ENCODE measurements around the gene DLG5.

The DLG5 gene

DNA sequence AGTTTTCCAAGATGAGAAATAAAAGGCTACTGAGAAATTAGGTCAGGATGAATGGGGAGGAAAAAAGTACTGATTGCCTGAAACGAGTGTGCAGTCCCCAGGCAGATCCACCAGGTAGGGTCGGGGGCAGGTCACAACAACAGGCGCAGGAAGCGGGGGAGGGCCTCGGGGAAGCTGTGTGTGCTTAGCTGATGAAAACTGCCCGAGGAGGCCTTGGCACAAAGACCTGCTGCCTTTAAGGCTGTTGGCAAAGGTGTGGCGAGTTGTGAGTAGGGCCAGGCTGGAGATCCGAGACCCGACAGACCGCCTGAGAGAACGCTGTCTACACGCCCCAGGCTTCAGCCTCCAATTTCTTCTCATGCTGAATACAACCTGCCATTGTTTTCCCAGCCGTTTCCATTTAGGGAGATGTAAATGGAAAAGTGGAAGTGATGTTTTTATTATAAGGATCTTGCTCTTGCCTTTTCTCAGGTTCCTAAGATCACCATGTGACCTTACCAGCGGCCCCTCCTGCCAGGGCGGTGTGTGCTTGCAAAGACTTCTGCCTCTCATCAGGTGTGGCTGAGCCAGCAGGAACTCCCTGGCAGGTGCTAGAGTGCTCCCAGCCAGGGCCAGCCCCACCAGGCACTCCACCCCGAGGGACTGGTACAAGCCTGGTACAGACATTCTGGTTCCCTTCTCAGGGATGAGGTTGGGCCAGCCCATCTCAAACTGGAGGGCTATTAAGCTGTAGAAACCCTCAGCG is 60.8 kb downstream of the DLG5 start:
- no peak for DNase-seq

DNA sequence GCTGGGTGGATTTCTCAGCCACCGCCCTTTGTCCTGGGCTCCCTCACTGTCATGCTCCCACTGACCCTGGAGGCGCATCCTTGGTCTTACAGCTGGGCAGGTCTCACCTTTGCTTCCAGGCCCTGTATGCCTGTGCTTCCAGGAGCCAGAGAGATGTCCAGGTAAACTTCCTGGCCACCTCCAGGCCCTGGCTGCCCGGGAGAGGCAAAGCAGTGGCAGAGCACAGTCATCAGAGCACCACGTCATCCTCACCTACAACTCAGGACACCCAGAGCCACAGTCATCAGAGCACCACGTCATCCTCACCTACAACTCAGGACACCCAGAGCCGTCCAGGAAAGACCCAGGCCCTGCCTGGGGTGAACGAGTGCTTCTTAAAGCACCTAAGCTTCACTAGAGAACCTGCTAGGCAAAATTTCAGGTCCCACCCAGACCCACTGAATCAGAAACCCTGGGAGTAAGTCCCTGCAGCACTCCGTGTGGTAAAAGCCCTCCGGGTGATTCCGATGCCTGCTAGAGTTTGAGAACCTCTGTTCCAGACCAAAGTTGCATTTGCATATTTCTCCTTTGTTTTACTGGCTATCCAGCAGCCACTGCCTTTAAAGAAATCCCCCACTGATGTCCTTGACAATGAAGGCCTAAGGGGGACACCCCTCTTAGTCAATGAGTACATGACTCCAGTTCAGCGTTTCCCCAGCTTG is 62.3 kb downstream of the DLG5 start:
- DNase-seq, result no peak

GRCh38 chr10:77863446-77863845 is 63.1 kb downstream of the DLG5 start:
- no peak for DNase-seq

DNA sequence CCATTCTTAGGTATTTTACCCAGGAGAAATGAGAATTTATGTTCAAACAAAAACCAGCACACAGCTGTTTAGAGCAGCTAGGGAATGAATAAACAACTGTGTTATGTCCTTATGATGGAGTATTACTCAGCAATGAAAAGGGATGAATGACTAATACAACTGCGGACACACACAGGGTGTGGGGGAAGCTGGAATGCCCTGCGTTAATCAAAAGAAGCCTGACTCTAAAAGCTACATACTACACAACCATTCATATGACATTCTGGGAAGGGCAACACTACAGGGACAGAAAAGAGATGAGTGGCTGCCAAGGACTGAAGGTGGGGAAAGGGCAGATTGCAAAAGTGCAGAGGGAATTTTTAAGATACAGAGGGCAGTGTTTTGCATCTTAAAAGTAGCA is 64.0 kb downstream of the DLG5 start:
- DNase-seq, result no peak

DNA sequence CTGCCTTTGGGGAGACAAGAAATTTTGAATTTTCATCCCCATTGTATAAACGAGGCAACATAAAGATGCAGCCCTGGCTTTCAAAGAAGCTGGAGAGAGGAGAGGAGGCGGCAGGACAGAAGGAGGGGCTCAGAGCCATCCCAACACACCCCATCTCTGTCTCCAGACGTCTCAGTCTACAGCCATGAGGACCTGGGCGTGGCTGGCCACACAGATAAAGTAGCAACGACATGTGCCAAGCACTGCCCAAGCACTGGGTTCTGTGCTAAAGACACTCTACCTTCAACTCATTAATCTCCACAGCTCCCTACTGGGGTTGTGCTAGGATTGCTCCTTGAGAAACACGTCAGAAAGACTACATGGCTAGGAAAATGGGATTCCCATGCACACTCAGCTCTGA is 65.2 kb downstream of the DLG5 start:
- DNase-seq, result no peak

DNA sequence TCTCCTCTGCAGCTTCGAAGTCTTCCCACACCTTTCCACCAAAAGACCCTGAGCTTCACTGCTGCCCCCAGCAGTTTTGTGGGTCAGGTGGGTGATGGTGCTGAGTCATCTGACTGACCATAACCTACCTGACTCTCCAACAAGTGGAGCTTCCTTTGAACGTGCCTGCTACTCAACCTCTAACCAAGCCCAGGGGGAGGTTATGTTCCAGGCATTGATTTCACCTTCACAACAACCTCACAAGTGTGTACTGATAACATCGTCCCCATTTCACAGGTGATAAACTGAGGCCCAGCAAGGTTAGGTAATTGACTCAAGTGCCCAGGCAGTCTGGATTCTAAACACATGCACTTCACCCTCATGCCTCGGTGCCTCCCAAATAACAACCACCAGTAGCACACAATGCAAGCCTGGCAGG is 66.7 kb downstream of the DLG5 start:
- DNase-seq, result no peak

- DNase-seq, result no peak
These were observed 67.2 kb downstream of the DLG5 start for GRCh38 chr10:77859200-77859864.

GRCh38 chr10:77857272-77857671 is 69.3 kb downstream of the DLG5 start:
- no peak for DNase-seq

DNA sequence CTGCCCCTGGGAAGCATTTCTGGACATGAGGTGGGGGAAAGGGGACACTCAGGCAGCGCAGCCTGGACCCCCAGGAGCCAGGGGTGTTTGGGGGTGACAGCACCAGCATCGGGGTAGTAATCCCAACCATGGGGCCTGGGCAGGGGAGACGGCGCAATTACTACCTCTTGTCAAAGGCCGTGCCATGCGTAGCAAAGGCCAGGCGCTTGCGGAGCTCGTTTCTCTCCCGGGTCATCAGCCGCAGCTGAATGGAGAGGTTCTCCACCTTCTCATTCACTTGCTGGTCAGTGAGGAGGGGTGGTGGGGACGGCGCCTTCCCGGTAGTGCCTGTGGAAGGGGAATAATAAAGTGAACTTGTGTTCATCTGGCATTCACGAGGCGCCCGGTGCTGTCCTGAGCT is 70.0 kb downstream of the DLG5 start:
- no peak for DNase-seq

- no peak for DNase-seq
These were observed 71.0 kb downstream of the DLG5 start for GRCh38 chr10:77855404-77856155.

GRCh38 chr10:77854115-77854514 is 72.4 kb downstream of the DLG5 start:
- DNase-seq, result no peak

GRCh38 chr10:77853256-77853655 is 73.3 kb downstream of the DLG5 start:
- DNase-seq, result no peak

- DNase-seq, result no peak
These were observed 75.8 kb downstream of the DLG5 start for GRCh38 chr10:77850620-77851231.

DNA sequence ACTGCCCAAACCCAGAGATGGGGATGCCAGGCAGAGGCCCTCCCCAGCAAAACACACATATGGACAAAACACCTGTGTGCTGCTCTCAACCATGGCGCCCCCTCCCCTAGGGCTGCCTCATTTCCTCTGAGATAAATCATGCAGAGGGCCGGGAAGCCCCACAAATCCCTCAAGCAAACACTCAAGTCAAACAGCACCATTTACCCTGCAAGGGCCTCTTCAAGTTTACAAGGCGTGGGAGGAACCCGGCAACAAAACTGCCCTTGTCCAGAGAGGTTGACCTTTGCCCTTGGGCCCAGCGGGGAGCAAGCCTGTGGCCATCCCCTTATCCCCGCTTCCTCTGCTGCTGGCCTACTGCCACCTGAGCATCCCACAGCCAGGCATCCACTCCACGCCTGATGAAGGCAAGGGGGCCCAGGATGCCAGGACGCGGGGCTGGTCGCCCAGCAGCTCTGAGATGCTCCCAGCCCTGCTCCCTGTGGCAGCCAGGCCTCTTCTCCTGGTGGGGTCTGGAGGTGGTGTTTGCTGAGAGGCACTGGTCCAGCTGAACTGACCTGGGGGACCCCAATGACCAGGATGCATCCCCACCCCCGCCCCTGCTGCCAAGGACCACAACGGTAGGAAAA is 77.4 kb downstream of the DLG5 start:
- DNase-seq, result no peak

DNA sequence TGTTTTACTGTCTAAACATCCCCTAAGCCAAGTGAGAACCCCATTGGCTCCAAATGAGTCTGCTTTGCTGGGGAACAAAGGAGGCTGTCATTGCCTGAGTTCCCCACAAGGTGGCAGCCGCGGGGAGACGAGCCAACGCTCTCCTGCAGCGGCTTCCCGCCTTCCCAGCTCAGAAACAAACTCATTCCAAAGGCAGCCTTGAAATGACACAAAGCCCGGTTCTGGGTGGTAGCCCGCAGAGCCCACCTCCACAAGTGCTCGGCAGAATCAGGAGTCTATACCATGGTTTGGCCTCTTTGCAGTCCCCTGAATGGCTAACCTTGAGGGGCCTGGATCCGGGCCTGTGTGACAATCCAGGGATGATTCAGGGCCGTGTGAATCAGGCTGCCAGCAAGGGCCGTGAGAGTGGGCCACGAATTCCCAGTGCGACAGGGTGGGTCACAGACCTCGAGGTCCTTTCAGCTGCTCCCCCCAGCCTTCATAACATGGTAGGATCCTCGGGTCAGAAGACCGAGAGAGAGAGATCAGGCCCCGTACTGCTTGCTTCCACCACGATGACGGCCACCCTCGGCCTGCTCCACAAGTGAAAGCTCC is 79.7 kb downstream of the DLG5 start:
- peak; percentile 55 for DNase-seq

DNA sequence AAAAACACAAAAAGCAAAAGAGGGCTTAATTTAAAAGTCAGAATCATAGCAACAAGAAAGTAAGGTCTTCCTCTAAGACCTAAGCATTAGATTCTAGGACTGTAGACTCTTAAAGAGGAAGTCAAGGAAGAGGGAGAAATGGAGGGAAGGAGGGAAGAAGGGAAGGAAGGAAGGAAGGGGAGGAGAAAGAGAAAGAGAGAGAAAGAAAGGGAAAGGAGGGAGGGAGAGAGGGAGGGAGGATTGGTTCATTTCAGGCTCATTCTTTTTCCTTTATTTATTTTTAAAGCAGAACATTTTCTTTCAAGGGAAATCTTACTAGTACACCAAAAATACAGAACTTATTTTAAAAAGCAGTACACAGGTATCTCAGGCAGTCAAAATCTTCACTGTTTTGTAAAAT is 81.1 kb downstream of the DLG5 start:
- no peak for DNase-seq

- no peak for DNase-seq
These were observed 81.7 kb downstream of the DLG5 start for GRCh38 chr10:77844713-77845445.

GRCh38 chr10:77844177-77844576 is 82.4 kb downstream of the DLG5 start:
- DNase-seq, result no peak

- no peak for DNase-seq
These were observed 83.3 kb downstream of the DLG5 start for GRCh38 chr10:77843264-77843663.

DNA sequence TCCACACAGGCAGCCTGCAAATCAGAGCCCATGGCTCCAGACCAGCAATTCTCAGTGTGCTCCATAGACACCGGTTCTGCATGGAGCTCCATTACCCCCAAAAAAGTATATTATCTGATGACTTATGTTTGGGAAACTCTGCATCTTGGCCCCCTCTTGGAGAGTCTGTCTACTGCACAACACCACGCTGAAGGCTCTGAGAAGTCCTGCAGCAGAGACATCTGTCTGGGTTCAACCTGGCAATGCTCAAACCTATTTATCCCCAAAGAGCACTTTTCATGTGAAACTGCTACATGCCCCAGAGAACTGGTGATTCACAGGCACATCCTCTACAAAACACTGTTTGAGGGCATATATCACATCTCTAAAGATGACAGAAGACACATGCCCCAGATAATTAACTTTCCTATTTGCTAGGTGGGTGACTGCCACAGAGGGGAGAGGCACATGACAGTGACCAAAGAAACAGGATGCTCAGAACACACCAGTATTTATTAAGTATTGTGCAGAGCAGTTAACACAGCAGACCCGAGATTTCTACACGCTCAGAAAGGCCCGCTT is 83.8 kb downstream of the DLG5 start:
- DNase-seq, result no peak

Measured in NCI-H1694 treated with DMSO at 0.1 percent for 48 hours (cell line).